ENCODE results near the gene PRR14L. TPM values are rescaled to one million over a fixed set of nuclear protein-coding genes. Genes with fewer than 3 reads are reported as not detected.
"Not testable (repeated sequence)": the region's sequence is repeated elsewhere in the genome, so short reads cannot be mapped to it uniquely, and the experiment has no call there.

The PRR14L gene
- total RNA-seq, 1 experiment from 2014 or later: 60.5 TPM

DNA sequence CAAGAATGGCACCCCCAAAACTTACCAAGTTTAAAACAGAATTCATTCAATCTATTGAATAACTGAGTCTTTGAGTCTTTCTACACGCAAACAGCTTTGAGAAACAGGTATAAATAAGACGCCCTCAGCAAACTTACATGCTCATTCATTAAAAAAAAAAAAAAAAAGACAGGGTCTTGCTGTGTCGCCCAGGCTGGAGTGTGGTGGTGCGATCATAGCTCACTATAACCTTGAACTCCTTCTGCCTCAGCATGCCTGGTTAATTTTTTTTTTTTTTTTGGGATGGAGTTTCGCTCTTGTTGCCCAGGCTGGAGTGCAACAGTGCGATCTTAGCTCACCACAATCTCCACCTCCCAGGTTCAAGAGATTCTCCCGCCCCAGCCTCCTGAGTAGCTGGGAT lies 6.1 kb downstream of the PRR14L start:
- H3K36me3 Mint-ChIP-seq (ENCODE audit: insufficient read depth, unreplicated experiment): peaks cover 33% of the 10 kb centered on the region
- peaks cover 15% of the 10 kb centered on the region for H3K4me1 Mint-ChIP-seq (ENCODE audit: low read depth, unreplicated experiment)
- no peaks in the 10 kb centered on the region for H3K9me3 Mint-ChIP-seq (ENCODE audit: low read depth, unreplicated experiment)
- CTCF ChIA-PET: interaction anchor here (0.7 kb wide), 1 partner anchor 11 kb away, joined by 3 read pairs; no protein-coding TSS in a partner anchor
- H3K4me3 Mint-ChIP-seq (ENCODE audit: low read depth, unreplicated experiment): no peak overlapping the region
- BruUV-seq (replicated peaks): no TSS peak
- H3K27me3 Mint-ChIP-seq (ENCODE audit: unreplicated experiment): no peaks in the 10 kb centered on the region
- H3K27ac Mint-ChIP-seq (ENCODE audit: unreplicated experiment): no peak overlapping the region
- TF ChIP-seq, protein P1, sequence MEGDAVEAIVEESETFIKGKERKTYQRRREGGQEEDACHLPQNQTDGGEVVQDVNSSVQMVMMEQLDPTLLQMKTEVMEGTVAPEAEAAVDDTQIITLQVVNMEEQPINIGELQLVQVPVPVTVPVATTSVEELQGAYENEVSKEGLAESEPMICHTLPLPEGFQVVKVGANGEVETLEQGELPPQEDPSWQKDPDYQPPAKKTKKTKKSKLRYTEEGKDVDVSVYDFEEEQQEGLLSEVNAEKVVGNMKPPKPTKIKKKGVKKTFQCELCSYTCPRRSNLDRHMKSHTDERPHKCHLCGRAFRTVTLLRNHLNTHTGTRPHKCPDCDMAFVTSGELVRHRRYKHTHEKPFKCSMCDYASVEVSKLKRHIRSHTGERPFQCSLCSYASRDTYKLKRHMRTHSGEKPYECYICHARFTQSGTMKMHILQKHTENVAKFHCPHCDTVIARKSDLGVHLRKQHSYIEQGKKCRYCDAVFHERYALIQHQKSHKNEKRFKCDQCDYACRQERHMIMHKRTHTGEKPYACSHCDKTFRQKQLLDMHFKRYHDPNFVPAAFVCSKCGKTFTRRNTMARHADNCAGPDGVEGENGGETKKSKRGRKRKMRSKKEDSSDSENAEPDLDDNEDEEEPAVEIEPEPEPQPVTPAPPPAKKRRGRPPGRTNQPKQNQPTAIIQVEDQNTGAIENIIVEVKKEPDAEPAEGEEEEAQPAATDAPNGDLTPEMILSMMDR (IDR thresholded peaks at IDR 0.05; ENCODE audit: unreplicated experiment): no peak
- intact Hi-C loops (cut with micrococcal nuclease; ENCODE audit: unreplicated experiment): no loop called here
- no peak for DNase-seq

DNA sequence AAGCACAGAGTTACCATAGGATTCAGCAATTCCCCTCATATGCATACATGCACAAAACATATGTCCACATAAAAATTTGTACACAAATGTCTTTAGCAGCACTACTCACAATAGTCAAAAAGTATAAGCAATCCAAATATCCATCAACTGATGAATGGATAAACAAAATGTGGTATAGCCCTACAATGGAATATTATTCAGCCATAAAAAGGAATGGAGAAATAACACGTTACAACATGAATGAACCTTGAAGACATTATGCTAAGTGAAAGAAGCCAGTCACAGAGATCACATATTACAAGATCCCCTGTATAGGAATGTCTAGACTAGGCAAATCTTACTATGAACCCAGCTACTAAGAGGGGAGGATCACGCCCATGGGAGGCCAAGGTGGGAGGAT lies 7.2 kb downstream of the PRR14L start:
- Mint-ChIP-seq H3K36me3 (ENCODE audit: insufficient read depth, unreplicated experiment) (peaks cover 31% of the 10 kb centered on the region), H3K27ac (ENCODE audit: unreplicated experiment) (no peak overlapping the region), H3K9me3 (ENCODE audit: low read depth, unreplicated experiment) (no peaks in the 10 kb centered on the region), H3K27me3 (ENCODE audit: unreplicated experiment) (no peaks in the 10 kb centered on the region), H3K4me1 (ENCODE audit: low read depth, unreplicated experiment) (peaks cover 3% of the 10 kb centered on the region), H3K4me3 (ENCODE audit: low read depth, unreplicated experiment) (no peak overlapping the region)
- CTCF ChIA-PET: interaction anchor here (0.6 kb wide), 1 partner anchor 49 kb away, joined by 3 read pairs; no protein-coding TSS in a partner anchor
- no TSS peak for BruUV-seq (replicated peaks)
- TF ChIP-seq, protein P1 (IDR thresholded peaks at IDR 0.05; ENCODE audit: unreplicated experiment): no peak
- intact Hi-C loops (cut with micrococcal nuclease; ENCODE audit: unreplicated experiment): no loop called here
- no peak for DNase-seq

DNA sequence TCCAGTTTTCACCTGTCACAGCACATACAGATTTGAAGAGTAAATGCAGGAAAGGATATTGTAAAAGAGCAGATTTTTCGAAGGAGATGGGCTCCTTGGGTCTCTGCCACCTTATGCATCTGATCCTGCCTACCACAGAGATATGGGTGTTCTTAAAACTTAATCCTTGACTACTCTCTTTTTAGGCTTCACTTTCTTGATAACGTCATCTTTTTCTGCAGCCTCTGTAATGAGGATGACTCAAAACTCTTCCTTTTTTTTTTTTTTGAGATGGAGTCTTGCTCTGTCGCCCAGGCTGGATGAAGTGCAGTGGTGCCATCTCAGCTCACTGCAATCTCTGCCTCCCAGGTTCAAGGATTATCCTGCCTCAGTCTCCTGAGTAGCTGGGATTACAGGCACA lies 7.8 kb downstream of the PRR14L start:
- CTCF ChIA-PET: no interaction called here
- H3K27ac Mint-ChIP-seq (ENCODE audit: unreplicated experiment): no peak overlapping the region
- TF ChIP-seq, protein P1 (IDR thresholded peaks at IDR 0.05; ENCODE audit: unreplicated experiment): no peak
- H3K4me3 Mint-ChIP-seq (ENCODE audit: low read depth, unreplicated experiment): no peak overlapping the region
- intact Hi-C loops (cut with micrococcal nuclease; ENCODE audit: unreplicated experiment): no loop called here
- H3K27me3 Mint-ChIP-seq (ENCODE audit: unreplicated experiment): no peaks in the 10 kb centered on the region
- no TSS peak for BruUV-seq (replicated peaks)
- H3K36me3 Mint-ChIP-seq (ENCODE audit: insufficient read depth, unreplicated experiment): peaks cover 26% of the 10 kb centered on the region
- no peaks in the 10 kb centered on the region for H3K9me3 Mint-ChIP-seq (ENCODE audit: low read depth, unreplicated experiment)
- H3K4me1 Mint-ChIP-seq (ENCODE audit: low read depth, unreplicated experiment): no peaks in the 10 kb centered on the region
- DNase-seq: no peak

DNA sequence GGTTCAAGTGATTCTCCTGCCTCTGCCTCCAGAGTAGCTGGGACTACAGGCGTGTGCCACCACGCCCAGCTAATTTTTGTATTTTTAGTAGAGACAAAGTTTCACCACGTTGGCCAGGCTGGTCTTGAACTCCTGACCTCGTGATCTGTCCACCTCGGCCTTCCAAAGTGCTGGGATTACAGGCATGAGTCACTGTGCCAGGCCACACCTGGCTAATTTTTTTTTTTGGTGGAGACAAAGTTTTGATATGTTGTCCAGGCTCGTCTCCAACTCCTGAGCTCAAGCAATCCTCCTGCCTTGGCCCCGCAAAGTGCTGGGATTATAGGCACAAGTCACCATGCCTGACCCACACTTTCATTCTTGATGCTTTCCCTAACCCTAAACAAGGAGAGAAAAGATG lies 9.6 kb downstream of the PRR14L start:
- intact Hi-C loops (cut with micrococcal nuclease; ENCODE audit: unreplicated experiment); H3K9me3 Mint-ChIP-seq (ENCODE audit: low read depth, unreplicated experiment); H3K27me3 Mint-ChIP-seq (ENCODE audit: unreplicated experiment); H3K4me3 Mint-ChIP-seq (ENCODE audit: low read depth, unreplicated experiment); DNase-seq; BruUV-seq (replicated peaks); H3K27ac Mint-ChIP-seq (ENCODE audit: unreplicated experiment); H3K4me1 Mint-ChIP-seq (ENCODE audit: low read depth, unreplicated experiment): not testable (repeated sequence)
- H3K36me3 Mint-ChIP-seq (ENCODE audit: insufficient read depth, unreplicated experiment): peaks cover 32% of the 10 kb centered on the region
- CTCF ChIA-PET: interaction anchor here (0.6 to 0.7 kb wide), 2 partner anchors 16 to 283 kb away, joined by 3 read pairs; no protein-coding TSS in a partner anchor

DNA sequence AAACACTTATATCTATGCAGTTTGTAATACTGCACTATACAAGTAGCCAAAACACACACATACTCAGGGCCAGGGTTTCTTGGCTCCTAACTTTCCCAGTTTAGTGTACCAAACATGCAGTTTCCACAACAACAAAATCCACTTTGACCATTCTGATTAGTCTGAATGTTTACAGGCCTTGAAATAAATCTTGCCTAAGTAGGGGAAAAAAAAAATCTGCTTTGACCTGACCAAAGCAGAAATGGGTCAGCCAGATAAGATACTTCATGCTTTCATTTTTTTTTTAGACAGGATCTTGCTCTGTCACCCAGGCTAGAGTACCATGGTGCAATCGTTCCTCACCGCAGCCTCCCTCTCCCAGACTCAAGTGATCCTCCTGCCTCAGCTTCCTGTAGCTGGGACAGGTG lies 10.1 kb downstream of the PRR14L start:
- Mint-ChIP-seq H3K27ac (ENCODE audit: unreplicated experiment) (no peak overlapping the region), H3K4me3 (ENCODE audit: low read depth, unreplicated experiment) (no peak overlapping the region), H3K4me1 (ENCODE audit: low read depth, unreplicated experiment) (peaks cover under 1% of the 10 kb centered on the region), H3K27me3 (ENCODE audit: unreplicated experiment) (no peaks in the 10 kb centered on the region), H3K9me3 (ENCODE audit: low read depth, unreplicated experiment) (no peaks in the 10 kb centered on the region), H3K36me3 (ENCODE audit: insufficient read depth, unreplicated experiment) (peaks cover 29% of the 10 kb centered on the region)
- TF ChIP-seq, protein P1 (IDR thresholded peaks at IDR 0.05; ENCODE audit: unreplicated experiment): no peak
- no TSS peak for BruUV-seq (replicated peaks)
- CTCF ChIA-PET: interaction anchor here (0.7 kb wide), 1 partner anchor 283 kb away, joined by 3 read pairs; no protein-coding TSS in a partner anchor
- no peak for DNase-seq
- intact Hi-C loops (cut with micrococcal nuclease; ENCODE audit: unreplicated experiment): no loop called here
